Esophagus (tissue), 2 donors: Measurements from ENCODE around the gene ACAA2. TPM values are rescaled to one million over a fixed set of nuclear protein-coding genes. Genes with fewer than 3 reads are reported as not detected.

ENCODE experiments used
- H3K27ac ChIP-seq, 2 donors: one replicate each; pipeline ENCODE4 v1.5.1; 2013; ENCODE audit warnings: low read depth in 2 of 2, mild to moderate bottlenecking in 2 of 2, inconsistent platforms in 1 of 2, low read length in 1 of 2, moderate library complexity in 1 of 2
- H3K27me3 ChIP-seq, 2 donors: one replicate each; pipeline ENCODE4 v1.6.1; 2013; ENCODE audit warnings: low read length in 2 of 2, control low read depth in 1 of 2, mild to moderate bottlenecking in 1 of 2; ENCODE audit not compliant: insufficient read depth in 2 of 2, control insufficient read depth in 1 of 2
- H3K36me3 ChIP-seq, 2 donors: one replicate each; pipeline ENCODE4 v1.6.1; 2013; ENCODE audit warnings: low read length in 1 of 2; ENCODE audit not compliant: control insufficient read depth in 2 of 2, insufficient read depth in 2 of 2
- H3K4me1 ChIP-seq, 2 donors: one replicate each; pipeline ENCODE4 v1.6.1; 2013; ENCODE audit warnings: low read length in 1 of 2; ENCODE audit not compliant: control insufficient read depth in 2 of 2, insufficient read depth in 2 of 2
- H3K4me3 ChIP-seq, 2 donors: one replicate each; pipeline ENCODE4 v1.5.1; 2013; ENCODE audit warnings: low read length in 2 of 2, mild to moderate bottlenecking in 2 of 2, low read depth in 1 of 2, moderate library complexity in 1 of 2
- H3K9me3 ChIP-seq, 2 donors: one replicate each; pipeline ENCODE4 v1.6.1; 2013; ENCODE audit warnings: mild to moderate bottlenecking in 2 of 2, low read depth in 1 of 2, low read length in 1 of 2, moderate library complexity in 1 of 2; ENCODE audit not compliant: control insufficient read depth in 2 of 2, insufficient read depth in 1 of 2
- WGBS, 2 donors: extraction: QIAGEN DNeasy Blood & Tissue Kit; methylation state at CpG; one replicate each; pipeline ENCODE4 v1.1.7; 2013; 5-methylcytosine and 5-hydroxymethylcytosine counted together
- polyA plus RNA-seq, 2 donors: library from polyadenylated mRNA; stranded (reverse); fragments of 200-250 nt; gene quantifications; one replicate each; pipeline ENCODE4 v1.2.3, GENCODE V29; 2013
- donor health status: healthy with polysubstance abuse.
- donor health status: Bipolar disorder and iron deficiency.

ACAA2 gene
- polyA plus RNA-seq, 2 donors: 13.0 to 19.0 TPM

GRCh38 chr18:49734836-49735235 lies 78.5 kb downstream of the ACAA2 start:
- Histone ChIP-seq H3K9me3 (no peaks in the 10 kb centered on the region), H3K4me1 (no peaks in the 10 kb centered on the region), H3K36me3 (no peaks in the 10 kb centered on the region), H3K27me3 (no peaks in the 10 kb centered on the region), H3K27ac (no peak overlapping the region), H3K4me3 (no peak overlapping the region)
- 67 to 70% methylated on average over 4 of the region's 4 CpGs for WGBS, 2 donors

DNA sequence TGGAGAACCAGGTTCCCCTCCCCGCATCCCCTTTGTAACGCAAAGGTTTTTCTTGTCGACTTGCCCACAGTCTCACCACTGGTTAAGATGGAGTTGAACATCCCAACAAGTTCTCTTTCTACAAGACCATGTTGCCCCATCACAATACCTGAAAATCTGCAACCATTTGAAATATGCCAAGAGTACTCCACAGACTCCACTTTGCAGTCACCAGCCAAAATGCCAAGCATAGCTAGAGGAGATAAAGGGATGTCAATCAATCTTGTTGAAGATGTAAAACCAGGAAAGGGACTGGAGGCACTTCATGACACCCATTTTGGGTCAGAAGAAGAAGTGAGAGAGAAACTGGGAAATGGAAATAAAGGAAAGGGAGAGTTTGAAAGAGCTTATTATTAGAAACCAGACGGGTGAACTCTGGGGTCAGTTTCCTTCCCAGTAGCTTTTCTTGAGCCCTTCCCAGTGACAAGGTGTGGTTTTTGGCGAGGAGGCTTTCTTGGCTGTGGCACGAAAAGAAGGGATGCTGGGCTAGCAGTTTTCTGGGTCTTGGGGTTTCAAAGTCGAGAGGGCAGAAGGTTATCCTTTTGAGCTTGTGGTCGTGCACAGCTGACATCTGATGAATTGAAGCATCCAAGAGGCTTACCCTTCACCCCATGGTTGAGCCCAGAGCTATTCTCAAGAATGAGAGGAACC lies 79.3 kb downstream of the ACAA2 start:
- H3K4me1 ChIP-seq: no peaks in the 10 kb centered on the region
- WGBS, 2 donors: 68 to 71% methylated on average over 8 of the region's 8 CpGs
- H3K27me3 ChIP-seq: no peaks in the 10 kb centered on the region
- H3K4me3 ChIP-seq: no peak overlapping the region
- no peaks in the 10 kb centered on the region for H3K36me3 ChIP-seq
- no peak overlapping the region for H3K27ac ChIP-seq
- no peaks in the 10 kb centered on the region for H3K9me3 ChIP-seq

- Histone ChIP-seq H3K27me3 (no peaks in the 10 kb centered on the region), H3K4me3 (no peak overlapping the region), H3K36me3 (no peaks in the 10 kb centered on the region), H3K27ac (no peak overlapping the region), H3K4me1 (no peaks in the 10 kb centered on the region), H3K9me3 (no peaks in the 10 kb centered on the region)
- 78 to 86% methylated on average over 1 of the region's 1 CpG for WGBS, 2 donors
Measured at GRCh38 chr18:49733321-49733720, 80.0 kb downstream of the ACAA2 start.
